ENCODE results near the gene ULK4.

GRCh38 chr3:41244620-41245336 is 717.1 kb downstream of the ULK4 start:
- no peak for TF ChIP-seq CTCF (IDR thresholded peaks at IDR 0.05; ENCODE audit: borderline replicate concordance, extremely low read depth, low read length, poor library complexity, severe bottlenecking)
- TF ChIP-seq EZH2 (IDR thresholded peaks at IDR 0.05; ENCODE audit: borderline replicate concordance, low read depth, low read length, severe bottlenecking) = no peak

All from DND-41 (cell line).